Natural killer cell treated with Interleukin-12 subunit alpha and Interleukin-12 subunit beta and Interleukin-15 and Interleukin-18, amount 100 ng/mL, for 72 hours (primary cell): ENCODE measurements around the gene NOS1. TPM values are rescaled to one million over a fixed set of nuclear protein-coding genes. Genes with fewer than 3 reads are reported as not detected.

ENCODE experiments used
- ATAC-seq, 2 donors: fragments of 150-1000 bp; cut with Tn5 transposase in 1 of 2; sonication (Bioruptor Pico), chemical (Tn5 transposase) in 1 of 2; 2 replicates each; pipeline ENCODE4 v1.10.0; 2021
- DNase-seq: peaks from one replicate; pipeline ENCODE4 v3.0.0; 2022; ENCODE audit warnings: low spot score
- H3K27ac Mint-ChIP-seq, 2 donors: 1 replicate in 1 of 2; 2 replicates in 1 of 2; pipeline ENCODE4 v1.8.0; 2022; ENCODE audit warnings: mixed read lengths in 2 of 2, mild to moderate bottlenecking in 1 of 2, moderate library complexity in 1 of 2
- H3K27me3 Mint-ChIP-seq, 2 donors: 1 replicate in 1 of 2; 2 replicates in 1 of 2; pipeline ENCODE4 v1.8.0; 2022; ENCODE audit warnings: mixed read lengths in 2 of 2
- H3K36me3 Mint-ChIP-seq: one replicate; pipeline ENCODE4 v1.8.0; 2022; ENCODE audit warnings: mixed read lengths
- H3K4me1 Mint-ChIP-seq, 2 donors: 1 replicate in 1 of 2; 2 replicates in 1 of 2; pipeline ENCODE4 v1.8.0; 2022; ENCODE audit warnings: low read depth in 2 of 2, mixed read lengths in 2 of 2, mild to moderate bottlenecking in 1 of 2
- H3K4me3 Mint-ChIP-seq: one replicate; pipeline ENCODE4 v1.8.0; 2022; ENCODE audit warnings: mixed read lengths
- H3K9me3 Mint-ChIP-seq: 2 replicates; pipeline ENCODE4 v1.8.0; 2022; ENCODE audit warnings: mixed read lengths
- total RNA-seq, 2 donors: library from RNA; stranded (reverse); gene quantifications; one replicate each; pipeline ENCODE4 v1.2.3, GENCODE V29; 2022

NOS1 gene
- total RNA-seq, 2 donors from 2014 or later, result not detected

DNA sequence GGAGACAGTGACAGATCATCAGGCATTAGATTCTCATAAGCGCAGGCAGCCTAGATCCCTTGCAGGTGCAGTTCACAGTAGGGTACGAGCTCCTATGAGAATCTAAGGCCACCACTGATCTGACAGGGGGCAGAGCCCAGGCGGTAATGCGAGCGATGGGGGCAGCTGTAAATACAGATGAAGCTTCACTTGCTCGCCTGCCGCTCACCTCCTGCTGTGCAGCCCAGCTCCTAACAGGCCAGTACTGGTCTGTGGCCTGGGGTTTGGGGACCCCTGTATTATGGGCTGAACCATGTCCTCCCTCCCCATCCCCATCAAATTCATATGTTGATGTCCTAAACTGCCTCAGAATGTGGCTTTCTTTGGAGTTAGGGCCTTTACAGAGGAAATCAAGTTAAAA lies 63.2 kb downstream of the NOS1 start:
- Mint-ChIP-seq H3K27ac (no peak overlapping the region), H3K4me3 (no peak overlapping the region), H3K9me3 (peaks cover 3% of the 10 kb centered on the region), H3K27me3 (peaks cover 19 to 20% of the 10 kb centered on the region in 2 donors), H3K4me1 (no peaks in the 10 kb centered on the region), H3K36me3 (no peaks in the 10 kb centered on the region)
- DNase-seq (no peak), ATAC-seq (no peak)

DNA sequence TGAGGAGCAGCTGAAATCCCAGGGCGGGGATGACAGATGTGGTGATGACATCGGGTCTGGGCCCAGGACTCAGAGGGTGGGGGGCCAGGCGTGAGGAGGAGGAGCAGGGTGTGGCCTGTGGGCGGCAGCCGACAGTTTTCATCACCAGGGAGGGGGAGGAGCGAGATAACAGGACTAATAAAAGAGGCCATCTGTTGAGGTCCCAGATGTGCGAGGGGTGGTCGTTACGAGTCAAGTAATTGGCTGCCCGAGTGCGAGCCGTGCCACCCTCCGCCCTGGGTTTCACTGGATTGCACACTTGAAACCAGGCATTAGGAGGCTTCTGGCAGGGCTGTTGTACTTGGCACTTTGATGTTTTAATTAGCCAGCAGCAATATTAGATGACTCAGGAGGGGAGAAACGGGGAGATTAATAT lies 67.2 kb downstream of the NOS1 start:
- peaks cover 32 to 45% of the 10 kb centered on the region in 2 donors for H3K27me3 Mint-ChIP-seq
- H3K4me3 Mint-ChIP-seq, result no peak overlapping the region
- no peaks in the 10 kb centered on the region for H3K4me1 Mint-ChIP-seq
- H3K36me3 Mint-ChIP-seq, result no peaks in the 10 kb centered on the region
- DNase-seq (no peak), ATAC-seq (no peak)
- no peak overlapping the region for H3K27ac Mint-ChIP-seq
- H3K9me3 Mint-ChIP-seq, result peaks cover 3% of the 10 kb centered on the region

DNA sequence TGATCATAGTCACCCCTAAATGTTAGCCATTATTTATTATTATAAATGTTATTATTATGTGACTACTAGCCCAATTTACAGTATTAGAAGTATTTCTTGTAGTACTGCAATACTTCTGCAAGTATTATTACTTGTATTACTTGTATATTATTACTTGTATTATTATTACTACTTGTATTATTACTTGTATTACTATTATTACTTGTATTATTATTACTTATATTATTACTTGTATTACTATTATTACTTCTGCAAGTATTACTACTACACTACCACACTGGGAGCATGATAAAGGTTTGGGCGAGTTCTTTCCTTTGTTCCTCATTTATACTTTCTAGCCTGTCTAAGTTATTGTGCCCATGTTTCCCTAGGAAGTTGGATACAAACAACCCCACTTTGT lies 67.9 kb downstream of the NOS1 start:
- ATAC-seq (no peak), DNase-seq (no peak)
- H3K27ac Mint-ChIP-seq, result no peak overlapping the region
- no peaks in the 10 kb centered on the region for H3K4me1 Mint-ChIP-seq
- peaks cover 3% of the 10 kb centered on the region for H3K9me3 Mint-ChIP-seq
- no peak overlapping the region for H3K4me3 Mint-ChIP-seq
- peaks cover 32 to 49% of the 10 kb centered on the region in 2 donors for H3K27me3 Mint-ChIP-seq
- no peaks in the 10 kb centered on the region for H3K36me3 Mint-ChIP-seq

DNA sequence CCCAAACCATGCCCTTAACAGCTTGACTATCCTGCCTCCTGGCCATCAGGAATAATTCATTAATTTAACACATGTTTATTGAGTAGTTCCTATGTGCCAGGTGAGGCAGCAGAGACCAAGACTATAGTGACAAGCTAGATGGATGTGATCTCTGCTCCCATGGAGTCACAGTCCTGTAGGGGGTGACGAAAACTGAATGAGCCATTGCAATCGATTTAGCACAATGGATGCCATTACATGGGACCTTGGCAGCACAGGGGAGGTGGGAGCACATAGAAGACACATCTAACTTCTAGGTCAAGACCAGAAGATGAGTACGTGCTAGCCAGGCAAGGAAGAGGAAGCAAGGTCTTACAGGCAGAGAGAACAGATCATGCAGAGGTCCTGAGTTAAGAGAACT lies 68.7 kb downstream of the NOS1 start:
- Mint-ChIP-seq H3K36me3 (no peaks in the 10 kb centered on the region), H3K4me3 (no peak overlapping the region), H3K27ac (no peak overlapping the region), H3K27me3 (peaks cover 32 to 49% of the 10 kb centered on the region in 2 donors), H3K4me1 (no peaks in the 10 kb centered on the region), H3K9me3 (peaks cover 3% of the 10 kb centered on the region)
- no peak for DNase-seq
- peak in 1 of 2 donors; percentile 21 for ATAC-seq

DNA sequence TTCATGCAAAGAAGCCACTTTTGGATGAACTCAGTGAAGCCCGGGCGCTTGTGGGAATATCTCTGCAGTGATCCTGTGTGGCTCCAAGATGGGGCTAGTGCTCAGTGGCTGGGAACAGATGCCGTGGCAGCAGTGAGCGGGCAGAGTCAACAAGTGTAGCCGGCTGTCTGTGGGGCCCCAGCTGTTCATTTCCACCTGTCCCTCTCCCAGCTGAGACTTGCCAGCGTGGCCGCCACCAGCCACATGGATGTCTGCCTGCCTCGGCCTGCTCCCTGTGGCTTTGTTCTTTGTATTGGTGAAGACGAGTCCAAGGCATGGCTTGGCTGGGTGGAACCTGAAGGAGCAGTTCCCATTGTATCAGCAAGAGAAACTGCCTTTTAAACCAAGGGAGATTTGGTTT lies 77.3 kb downstream of the NOS1 start:
- Mint-ChIP-seq H3K4me3 (no peak overlapping the region), H3K4me1 (no peaks in the 10 kb centered on the region), H3K9me3 (no peaks in the 10 kb centered on the region), H3K27ac (no peak overlapping the region), H3K27me3 (peaks cover 9 to 13% of the 10 kb centered on the region in 2 donors), H3K36me3 (no peaks in the 10 kb centered on the region)
- DNase-seq (no peak), ATAC-seq (no peak)

DNA sequence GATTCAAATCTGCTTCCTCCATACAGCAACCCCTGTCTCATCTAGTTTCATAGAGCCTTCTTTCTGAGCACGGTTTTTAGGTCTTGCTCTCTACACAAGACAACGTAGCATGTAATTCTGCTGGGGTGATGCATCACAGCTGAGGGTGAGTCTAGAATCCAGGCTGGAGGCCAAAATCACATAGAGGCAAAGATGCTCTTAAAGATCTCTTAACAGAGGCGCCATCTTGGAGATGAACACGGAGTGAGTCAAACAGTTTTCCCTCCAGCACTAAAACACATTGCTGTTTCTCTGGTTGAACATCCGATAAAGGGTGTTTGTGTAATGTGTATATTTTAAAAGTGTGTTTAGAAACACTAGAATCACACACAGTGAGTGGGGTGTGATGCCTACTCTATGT lies 78.9 kb downstream of the NOS1 start:
- Mint-ChIP-seq H3K4me3 (no peak overlapping the region), H3K36me3 (no peaks in the 10 kb centered on the region), H3K27ac (no peak overlapping the region), H3K27me3 (peaks cover 9 to 11% of the 10 kb centered on the region in 2 donors), H3K4me1 (no peaks in the 10 kb centered on the region), H3K9me3 (no peaks in the 10 kb centered on the region)
- no peak for DNase-seq
- ATAC-seq, result no peak

DNA sequence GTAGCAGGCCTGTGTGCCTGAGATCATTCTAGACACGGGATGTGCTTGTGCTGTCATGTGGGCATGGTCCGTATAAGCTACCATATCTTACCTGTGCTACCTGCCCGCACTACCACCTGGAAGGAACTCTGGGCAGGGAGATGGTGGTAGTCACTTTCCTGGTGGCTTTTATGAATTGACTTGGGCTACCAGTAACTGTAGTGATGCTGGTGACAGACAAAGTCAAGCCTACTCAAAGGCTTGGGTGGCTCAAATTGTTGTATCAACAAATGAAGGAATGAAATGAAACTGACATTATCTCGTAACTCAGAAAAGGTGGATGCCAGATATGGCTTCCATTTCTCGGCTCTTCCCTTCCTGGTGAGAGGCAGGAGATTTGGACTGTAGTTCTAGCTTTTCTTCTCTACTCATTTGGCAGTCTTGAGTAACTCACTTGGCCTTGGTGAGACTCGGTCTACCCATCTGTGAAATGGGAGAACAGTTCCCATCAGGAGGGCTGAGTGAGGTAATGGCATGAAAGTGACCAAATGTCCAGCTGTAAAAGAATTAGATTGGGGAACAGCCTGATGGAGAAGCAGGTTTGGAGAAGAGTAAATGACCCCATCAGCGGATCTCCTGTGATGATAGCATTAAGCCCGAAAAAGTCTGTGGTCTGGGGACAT lies 81.3 kb downstream of the NOS1 start:
- Mint-ChIP-seq H3K4me1 (no peaks in the 10 kb centered on the region), H3K4me3 (no peak overlapping the region), H3K27ac (no peak overlapping the region), H3K36me3 (no peaks in the 10 kb centered on the region), H3K9me3 (peaks cover 3% of the 10 kb centered on the region), H3K27me3 (peaks cover 18 to 24% of the 10 kb centered on the region in 2 donors)
- DNase-seq (no peak), ATAC-seq (no peak)

DNA sequence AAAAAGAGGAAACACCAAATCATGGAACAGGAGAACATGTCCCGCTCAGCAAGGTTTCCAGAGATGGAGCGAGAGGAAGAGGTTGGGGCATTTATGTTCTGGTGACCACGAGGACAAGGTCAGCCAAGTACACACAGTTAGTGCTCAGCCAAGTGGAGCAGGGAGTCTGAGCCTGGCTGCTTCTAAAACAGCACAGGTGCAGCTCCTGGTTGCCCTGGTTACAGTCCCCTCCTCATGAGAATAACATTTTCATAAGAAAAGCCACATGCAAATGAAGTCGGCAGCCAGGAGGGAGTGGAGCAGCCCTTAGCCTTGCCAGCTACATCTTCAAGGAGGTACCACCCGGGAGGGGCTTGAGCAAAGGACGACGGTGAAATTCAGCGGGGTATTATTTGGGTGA lies 81.8 kb downstream of the NOS1 start:
- no peak overlapping the region for H3K27ac Mint-ChIP-seq
- peak in 1 of 2 donors; percentile 37 for ATAC-seq

DNA sequence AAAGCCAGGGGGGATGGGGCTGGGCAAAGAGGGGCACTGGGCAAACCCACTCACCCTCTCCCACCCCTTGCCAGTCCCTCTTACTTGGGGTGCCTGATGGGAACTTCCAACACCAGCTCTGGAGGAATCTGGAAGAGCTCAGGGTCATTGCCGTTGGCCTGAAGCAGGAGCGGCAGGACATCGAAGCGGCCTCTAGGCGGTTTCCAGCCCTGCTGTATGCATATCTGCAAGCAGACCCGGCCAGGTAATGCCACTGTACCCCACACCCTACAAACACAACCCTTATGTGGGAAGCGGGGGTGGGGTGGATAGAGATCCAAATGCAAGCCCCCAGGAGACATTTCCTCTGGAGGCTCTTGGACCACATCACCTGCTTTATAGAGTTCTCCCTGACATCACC lies 83.6 kb downstream of the NOS1 start:
- DNase-seq (no peak), ATAC-seq (peak in 1 of 2 donors; percentile 36)
- Mint-ChIP-seq H3K27me3 (peaks cover 24 to 34% of the 10 kb centered on the region in 2 donors), H3K27ac (no peak overlapping the region), H3K4me1 (no peaks in the 10 kb centered on the region), H3K36me3 (no peaks in the 10 kb centered on the region), H3K9me3 (peaks cover 3% of the 10 kb centered on the region), H3K4me3 (no peak overlapping the region)

More for the DNA sequence above, 81.8 kb downstream of the NOS1 start:
- H3K9me3 Mint-ChIP-seq, result peaks cover 3% of the 10 kb centered on the region
- no peak overlapping the region for H3K4me3 Mint-ChIP-seq
- no peaks in the 10 kb centered on the region for H3K4me1 Mint-ChIP-seq
- H3K27me3 Mint-ChIP-seq, result peaks cover 18 to 24% of the 10 kb centered on the region in 2 donors
- DNase-seq, result no peak
- no peaks in the 10 kb centered on the region for H3K36me3 Mint-ChIP-seq

DNA sequence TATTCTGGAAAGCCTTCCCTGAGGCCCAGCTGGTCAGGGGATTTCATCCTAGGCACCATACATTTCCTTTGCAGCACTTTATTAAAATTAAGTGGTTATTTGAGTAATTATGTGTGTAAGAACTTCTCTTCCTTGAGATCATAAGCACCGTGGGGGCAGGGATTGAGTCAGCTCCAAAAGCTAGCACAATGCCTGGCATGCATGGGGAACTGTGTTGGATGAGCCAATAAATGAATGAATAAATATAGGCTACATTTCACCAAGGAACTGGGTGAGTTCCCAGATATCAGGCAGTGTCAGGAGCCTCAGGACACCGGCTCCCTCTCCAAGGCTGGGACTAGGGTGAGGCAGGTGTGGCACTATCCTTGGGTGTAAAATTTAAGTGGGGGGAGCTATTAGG lies 88.3 kb downstream of the NOS1 start:
- H3K36me3 Mint-ChIP-seq, result no peaks in the 10 kb centered on the region
- peaks cover 3% of the 10 kb centered on the region for H3K9me3 Mint-ChIP-seq
- no peak overlapping the region for H3K27ac Mint-ChIP-seq
- H3K27me3 Mint-ChIP-seq, result peaks cover 20 to 24% of the 10 kb centered on the region in 2 donors
- DNase-seq, result no peak
- no peak overlapping the region for H3K4me3 Mint-ChIP-seq
- ATAC-seq, result no peak
- H3K4me1 Mint-ChIP-seq, result no peaks in the 10 kb centered on the region

DNA sequence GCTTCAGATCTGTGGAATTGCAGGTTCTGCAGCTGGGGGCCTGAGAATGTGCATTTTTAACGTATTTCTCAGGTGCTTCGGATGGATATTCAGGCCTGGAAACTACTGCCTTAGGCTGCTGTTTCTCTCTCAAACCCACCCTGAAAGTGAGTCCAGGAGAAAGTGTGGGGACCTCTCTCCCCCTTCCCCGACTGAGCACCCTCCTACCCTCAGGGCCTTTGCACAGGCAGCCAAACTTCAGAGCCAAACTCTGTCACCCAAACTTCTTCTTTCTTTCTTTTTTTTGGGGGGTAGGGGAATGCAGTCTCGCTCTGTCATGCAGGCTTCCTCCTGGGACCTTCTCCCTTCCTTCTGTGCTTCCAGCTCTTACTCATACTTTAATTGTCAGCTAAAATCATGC lies 88.7 kb downstream of the NOS1 start:
- Mint-ChIP-seq H3K4me1 (no peaks in the 10 kb centered on the region), H3K9me3 (peaks cover 3% of the 10 kb centered on the region), H3K36me3 (no peaks in the 10 kb centered on the region), H3K27ac (no peak overlapping the region), H3K4me3 (no peak overlapping the region), H3K27me3 (peaks cover 20 to 24% of the 10 kb centered on the region in 2 donors)
- no peak for ATAC-seq
- DNase-seq, result no peak

DNA sequence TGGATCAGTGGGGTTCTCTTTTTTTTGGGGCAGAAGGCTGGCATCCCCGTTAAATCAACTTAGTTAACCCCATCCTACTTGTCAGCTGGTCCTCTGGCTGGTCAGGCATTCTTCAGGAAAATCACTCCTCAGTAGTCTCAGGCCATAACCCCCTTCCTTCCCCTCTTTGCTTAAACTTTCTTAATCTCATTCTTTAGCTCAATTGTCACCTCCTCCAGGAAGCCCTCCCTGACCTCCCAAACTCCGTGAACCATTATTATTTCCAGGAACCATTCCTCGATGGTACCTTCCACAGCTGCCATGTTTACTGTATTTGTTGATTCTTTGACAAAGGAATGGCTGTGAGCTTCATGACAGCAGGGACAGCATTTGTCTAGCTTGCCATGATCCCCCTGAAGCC lies 98.7 kb downstream of the NOS1 start:
- H3K27ac Mint-ChIP-seq, result no peak overlapping the region
- no peak for ATAC-seq
- H3K36me3 Mint-ChIP-seq, result no peaks in the 10 kb centered on the region
- no peaks in the 10 kb centered on the region for H3K9me3 Mint-ChIP-seq
- no peak for DNase-seq
- no peak overlapping the region for H3K4me3 Mint-ChIP-seq
- H3K27me3 Mint-ChIP-seq, result peaks cover 5 to 12% of the 10 kb centered on the region in 2 donors
- H3K4me1 Mint-ChIP-seq, result no peaks in the 10 kb centered on the region

DNA sequence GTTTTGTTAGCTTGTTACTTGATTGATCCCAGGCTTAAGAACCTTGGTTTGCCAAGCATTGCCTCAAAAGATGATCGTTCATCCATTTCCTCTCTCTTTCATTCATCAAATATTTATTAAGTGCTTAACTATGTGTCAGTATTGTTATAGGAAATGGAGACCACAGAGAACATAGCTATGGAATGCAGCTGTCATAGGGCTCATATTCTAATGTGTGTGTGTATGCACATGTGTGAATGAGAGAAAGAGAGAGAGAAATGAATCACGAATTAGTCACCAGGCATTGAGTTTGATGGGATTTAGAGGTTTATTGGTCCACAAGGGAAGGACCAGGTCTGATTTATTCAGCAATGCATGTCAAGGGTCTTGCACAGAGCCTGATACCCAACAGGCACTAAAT lies 100.2 kb downstream of the NOS1 start:
- peaks cover 3 to 12% of the 10 kb centered on the region in 2 donors for H3K27me3 Mint-ChIP-seq
- no peak overlapping the region for H3K27ac Mint-ChIP-seq
- no peak overlapping the region for H3K4me3 Mint-ChIP-seq
- ATAC-seq (no peak), DNase-seq (no peak)
- H3K4me1 Mint-ChIP-seq, result no peaks in the 10 kb centered on the region
- no peaks in the 10 kb centered on the region for H3K9me3 Mint-ChIP-seq
- H3K36me3 Mint-ChIP-seq, result no peaks in the 10 kb centered on the region

DNA sequence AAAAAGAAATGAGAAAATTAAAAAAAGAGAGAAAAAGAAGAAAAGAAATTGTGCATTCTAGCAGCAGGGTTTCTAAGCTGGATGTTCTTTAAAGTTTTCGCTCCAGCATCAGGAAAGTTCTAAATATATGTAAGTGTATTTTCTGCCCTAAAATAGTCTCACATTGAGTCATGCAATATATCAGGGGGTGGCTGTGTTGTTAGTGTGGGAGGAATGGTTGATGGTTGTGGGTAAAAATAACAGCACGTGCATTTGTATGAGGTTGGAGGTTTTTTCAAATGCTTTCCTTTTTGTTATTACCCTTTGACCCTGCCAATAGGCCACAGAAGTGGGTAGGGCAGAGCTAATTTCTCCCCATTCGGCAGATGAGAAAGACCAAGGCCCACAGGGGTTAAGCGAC lies 106.0 kb downstream of the NOS1 start:
- no peak for ATAC-seq
- no peaks in the 10 kb centered on the region for H3K9me3 Mint-ChIP-seq
- H3K4me3 Mint-ChIP-seq, result no peak overlapping the region
- H3K4me1 Mint-ChIP-seq, result no peaks in the 10 kb centered on the region
- H3K36me3 Mint-ChIP-seq, result no peaks in the 10 kb centered on the region
- no peak overlapping the region for H3K27ac Mint-ChIP-seq
- peaks cover 4 to 7% of the 10 kb centered on the region in 2 donors for H3K27me3 Mint-ChIP-seq
- DNase-seq, result no peak

DNA sequence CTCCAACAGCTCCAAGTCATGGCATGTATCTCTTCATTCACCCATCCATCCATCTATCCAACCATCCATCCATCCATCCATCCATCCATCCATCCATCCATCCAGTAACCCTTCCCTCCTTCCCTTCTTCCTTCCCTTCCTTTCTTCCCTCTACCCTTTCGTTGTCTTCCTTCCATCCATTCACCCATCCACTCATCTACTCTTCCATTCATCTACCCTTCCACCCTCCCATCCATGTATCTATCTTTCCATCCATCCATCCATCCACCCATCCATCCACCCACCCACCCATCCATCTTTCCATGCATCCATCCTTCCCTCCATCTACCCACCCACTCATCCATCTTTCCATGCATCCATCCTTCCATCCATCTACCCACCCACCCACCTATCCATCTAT lies 117.9 kb downstream of the NOS1 start:
- Mint-ChIP-seq H3K27me3 (peaks cover 6 to 16% of the 10 kb centered on the region in 2 donors), H3K4me1 (no peaks in the 10 kb centered on the region), H3K27ac (no peak overlapping the region), H3K36me3 (no peaks in the 10 kb centered on the region), H3K9me3 (no peaks in the 10 kb centered on the region), H3K4me3 (no peak overlapping the region)
- ATAC-seq, result no peak
- no peak for DNase-seq
